GM23338 (cell line): ENCODE results near the gene MOB3B. TPM values are rescaled to one million over a fixed set of nuclear protein-coding genes. Genes with fewer than 3 reads are reported as not detected.

ENCODE experiments used
- ATAC-seq: fragments of 200-7000 bp; cut with Tn5 transposase; 3 replicates; pipeline ENCODE4 v1.9.1; 2020
- DNase-seq: peaks from one replicate; pipeline ENCODE4 v3.0.0-alpha.2; 2015; ENCODE audit warnings: low spot score
- H2AFZ ChIP-seq: fragments of 200-600 bp; sonication (generic); 2 replicates; pipeline ENCODE4 v1.8.0; 2016; ENCODE audit warnings: antibody characterized with exemption, mild to moderate bottlenecking, moderate library complexity
- H3F3A ChIP-seq: fragments of 200-600 bp; sonication (generic); replicated peaks from 2 replicates; pipeline ENCODE4 v1.8.0; 2017; ENCODE audit warnings: antibody characterized with exemption, mixed run types, low read depth
- H3K27ac ChIP-seq: fragments of 200-600 bp; sonication (generic); 2 replicates; pipeline ENCODE4 v1.6.1; 2016; ENCODE audit warnings: low read depth
- H3K27me3 ChIP-seq: fragments of 200-600 bp; sonication (generic); 2 replicates; pipeline ENCODE4 v1.8.0; 2016; ENCODE audit warnings: mild to moderate bottlenecking, mixed run types, moderate library complexity; ENCODE audit not compliant: insufficient read depth
- H3K36me3 ChIP-seq: fragments of 200-600 bp; sonication (generic); 2 replicates; pipeline ENCODE4 v1.8.0; 2016; ENCODE audit warnings: mild to moderate bottlenecking; ENCODE audit not compliant: insufficient read depth
- H3K4me1 ChIP-seq: fragments of 200-600 bp; sonication (generic); 2 replicates; pipeline ENCODE4 v1.8.0; 2016; ENCODE audit warnings: mild to moderate bottlenecking, moderate library complexity; ENCODE audit not compliant: insufficient read depth
- H3K4me2 ChIP-seq: fragments of 200-600 bp; sonication (generic); 2 replicates; pipeline ENCODE4 v1.7.1; 2017; ENCODE audit warnings: mixed run types
- H3K4me3 ChIP-seq: fragments of 200-600 bp; sonication (generic); 2 replicates; pipeline ENCODE4 v1.6.1; 2016; ENCODE audit warnings: mixed run types
- H3K79me2 ChIP-seq: fragments of 200-600 bp; sonication (generic); replicated peaks from 2 replicates; pipeline ENCODE4 v1.8.0; 2017; ENCODE audit warnings: mild to moderate bottlenecking; ENCODE audit not compliant: insufficient read depth
- H3K9me2 ChIP-seq: fragments of 200-600 bp; sonication (generic); 2 replicates; pipeline ENCODE4 v1.8.0; 2017; ENCODE audit not compliant: insufficient read depth
- H4K20me1 ChIP-seq: fragments of 200-600 bp; sonication (generic); replicated peaks from 2 replicates; pipeline ENCODE4 v1.8.0; 2017; ENCODE audit warnings: mild to moderate bottlenecking; ENCODE audit not compliant: insufficient read depth
- H3K27ac Mint-ChIP-seq: 2 replicates; pipeline ENCODE4 v1.8.0; 2020; ENCODE audit warnings: inconsistent platforms, mild to moderate bottlenecking, moderate library complexity, mixed read lengths
- H3K27me3 Mint-ChIP-seq: 3 replicates; pipeline ENCODE4 v1.8.0; 2022; ENCODE audit warnings: low read depth, mild to moderate bottlenecking, moderate library complexity, mixed read lengths, inconsistent platforms; ENCODE audit not compliant: insufficient read depth, poor library complexity
- H3K36me3 Mint-ChIP-seq: 3 replicates; pipeline ENCODE4 v1.8.0; 2021; ENCODE audit warnings: low read depth, mild to moderate bottlenecking, inconsistent platforms, moderate library complexity, mixed read lengths
- H3K4me1 Mint-ChIP-seq: 3 replicates; pipeline ENCODE4 v1.8.0; 2020; ENCODE audit warnings: mild to moderate bottlenecking, inconsistent platforms, mixed read lengths
- H3K4me3 Mint-ChIP-seq: 3 replicates; pipeline ENCODE4 v1.8.0; 2021; ENCODE audit warnings: moderate library complexity, mild to moderate bottlenecking, inconsistent platforms, mixed read lengths
- H3K9me3 Mint-ChIP-seq: 3 replicates; pipeline ENCODE4 v1.8.0; 2020; ENCODE audit warnings: moderate library complexity, mild to moderate bottlenecking, inconsistent platforms, mixed read lengths
- CREB1 ChIP-seq: fragments of 250-450 bp; sonication (Bioruptor Pico); IDR thresholded peaks from 2 replicates; pipeline ENCODE4 v1.5.0; 2020; ENCODE audit warnings: low read depth, mild to moderate bottlenecking, moderate library complexity
- CTCF ChIP-seq, 2 experiments: fragments of 200-600 bp in 1 of 2; sonication (generic) in 1 of 2; conservative IDR thresholded peaks; 2 replicates each; pipeline versions ENCODE4 v1.5.1 to v1.6.1; 2016 to 2017; ENCODE audit warnings: antibody characterized with exemption in 2 of 2, low read depth in 2 of 2, mild to moderate bottlenecking in 2 of 2, moderate library complexity in 1 of 2
- EZH2 ChIP-seq: fragments of 200-600 bp; sonication (generic); IDR thresholded peaks from one replicate; pipeline ENCODE4 v1.8.0; 2017; ENCODE audit warnings: antibody characterized with exemption, mild to moderate bottlenecking, low read depth; ENCODE audit not compliant: unreplicated experiment
- EZH2phosphoT487 ChIP-seq: fragments of 200-600 bp; sonication (generic); IDR thresholded peaks from one replicate; pipeline ENCODE4 v1.8.1; 2018; ENCODE audit warnings: antibody characterized with exemption; ENCODE audit not compliant: unreplicated experiment
- JUNB ChIP-seq: IDR thresholded peaks from one replicate; pipeline ENCODE4 v1.6.1; 2016; ENCODE audit warnings: antibody characterized with exemption; ENCODE audit not compliant: unreplicated experiment
- NANOG ChIP-seq: IDR thresholded peaks from 2 replicates; pipeline ENCODE4 v1.6.1; 2016; ENCODE audit warnings: antibody characterized with exemption, borderline replicate concordance
- POLR2AphosphoS5 ChIP-seq: IDR thresholded peaks from 2 replicates; pipeline ENCODE4 v1.6.1; 2016; ENCODE audit warnings: antibody characterized with exemption, low read depth
- STAT1 ChIP-seq: IDR thresholded peaks from one replicate; pipeline ENCODE4 v1.6.1; 2016; ENCODE audit warnings: antibody characterized with exemption; ENCODE audit not compliant: unreplicated experiment
- ZNF114 ChIP-seq: fragments of 250-450 bp; sonication (Bioruptor Pico); IDR thresholded peaks from 2 replicates; pipeline ENCODE4 v1.5.0; 2020; ENCODE audit warnings: mild to moderate bottlenecking, moderate library complexity
- ZNF331 ChIP-seq: fragments of 250-450 bp; sonication (Bioruptor Pico); IDR thresholded peaks from 2 replicates; pipeline ENCODE4 v1.5.0; 2020; ENCODE audit warnings: low read depth, mild to moderate bottlenecking, moderate library complexity
- ZNF462 ChIP-seq: fragments of 250-450 bp; sonication (Bioruptor Pico); IDR thresholded peaks from 2 replicates; pipeline ENCODE4 v1.5.0; 2020; ENCODE audit warnings: mild to moderate bottlenecking, moderate library complexity
- polyA plus RNA-seq: library from polyadenylated mRNA; unstranded; fragments of >200 nt; fragmentation: Nextera tagmentation; extraction: Ambion mirVana; gene quantifications from 2 replicates; pipeline ENCODE4 v1.2.1, GENCODE V29; 2016
- total RNA-seq: library from RNA; depleted of rRNA; stranded (reverse); fragments of >200 nt; shearing (Covaris generic); gene quantifications from 2 replicates; pipeline ENCODE4 v1.2.3, GENCODE V29; 2014
- TF ChIP-seq, protein P1 (sequence below): IDR thresholded peaks from one replicate; pipeline ENCODE4 v1.6.1; 2018; ENCODE audit warnings: antibody characterized with exemption; ENCODE audit not compliant: unreplicated experiment
- TF ChIP-seq, protein P2 (sequence below): IDR thresholded peaks from 2 replicates; pipeline ENCODE4 v1.6.1; 2016; ENCODE audit warnings: antibody characterized with exemption

MOB3B gene
- total and polyA plus RNA-seq, 2 experiments from 2014 or later = 7.6 to 12.1 TPM

- Mint-ChIP-seq H3K36me3 (0 out of 3 replicates have a peak, but pooled peaks cover 6% of the 10 kb centered on the region), H3K4me1 (peaks cover 73% of the 10 kb centered on the region), H3K4me3 (peak overlapping the region; percentile 24; the same call in 1 of the 3 replicates), H3K27me3 (peaks cover 14% of the 10 kb centered on the region), H3K9me3 (no peaks in the 10 kb centered on the region), H3K27ac (peak overlapping the region; percentile 85)
- no peaks in the 10 kb centered on the region for H3K79me2 ChIP-seq
- H2AFZ ChIP-seq = no peak overlapping the region
- TF ChIP-seq, protein P1, sequence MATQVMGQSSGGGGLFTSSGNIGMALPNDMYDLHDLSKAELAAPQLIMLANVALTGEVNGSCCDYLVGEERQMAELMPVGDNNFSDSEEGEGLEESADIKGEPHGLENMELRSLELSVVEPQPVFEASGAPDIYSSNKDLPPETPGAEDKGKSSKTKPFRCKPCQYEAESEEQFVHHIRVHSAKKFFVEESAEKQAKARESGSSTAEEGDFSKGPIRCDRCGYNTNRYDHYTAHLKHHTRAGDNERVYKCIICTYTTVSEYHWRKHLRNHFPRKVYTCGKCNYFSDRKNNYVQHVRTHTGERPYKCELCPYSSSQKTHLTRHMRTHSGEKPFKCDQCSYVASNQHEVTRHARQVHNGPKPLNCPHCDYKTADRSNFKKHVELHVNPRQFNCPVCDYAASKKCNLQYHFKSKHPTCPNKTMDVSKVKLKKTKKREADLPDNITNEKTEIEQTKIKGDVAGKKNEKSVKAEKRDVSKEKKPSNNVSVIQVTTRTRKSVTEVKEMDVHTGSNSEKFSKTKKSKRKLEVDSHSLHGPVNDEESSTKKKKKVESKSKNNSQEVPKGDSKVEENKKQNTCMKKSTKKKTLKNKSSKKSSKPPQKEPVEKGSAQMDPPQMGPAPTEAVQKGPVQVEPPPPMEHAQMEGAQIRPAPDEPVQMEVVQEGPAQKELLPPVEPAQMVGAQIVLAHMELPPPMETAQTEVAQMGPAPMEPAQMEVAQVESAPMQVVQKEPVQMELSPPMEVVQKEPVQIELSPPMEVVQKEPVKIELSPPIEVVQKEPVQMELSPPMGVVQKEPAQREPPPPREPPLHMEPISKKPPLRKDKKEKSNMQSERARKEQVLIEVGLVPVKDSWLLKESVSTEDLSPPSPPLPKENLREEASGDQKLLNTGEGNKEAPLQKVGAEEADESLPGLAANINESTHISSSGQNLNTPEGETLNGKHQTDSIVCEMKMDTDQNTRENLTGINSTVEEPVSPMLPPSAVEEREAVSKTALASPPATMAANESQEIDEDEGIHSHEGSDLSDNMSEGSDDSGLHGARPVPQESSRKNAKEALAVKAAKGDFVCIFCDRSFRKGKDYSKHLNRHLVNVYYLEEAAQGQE = no peak
- no peak for TF ChIP-seq JUNB
- no peak for TF ChIP-seq ZNF331 (CRISPR knock-in tag)
- TF ChIP-seq STAT1 = no peak
- TF ChIP-seq CTCF (conservative IDR thresholded peaks at IDR 0.05; ENCODE audit: low read depth in 2 of 2) = no peak
- TF ChIP-seq POLR2AphosphoS5 = no peak
- TF ChIP-seq EZH2phosphoT487 = no peak
- TF ChIP-seq ZNF462 (CRISPR knock-in tag) = peak; percentile 74; the same call in 1 of the 2 replicates
- no peak for TF ChIP-seq CREB1 (CRISPR knock-in tag)
- peak; percentile 70; the same call in 1 of the 2 replicates for TF ChIP-seq NANOG
- no peak for TF ChIP-seq ZNF114 (CRISPR knock-in tag)
- TF ChIP-seq, protein P2, sequence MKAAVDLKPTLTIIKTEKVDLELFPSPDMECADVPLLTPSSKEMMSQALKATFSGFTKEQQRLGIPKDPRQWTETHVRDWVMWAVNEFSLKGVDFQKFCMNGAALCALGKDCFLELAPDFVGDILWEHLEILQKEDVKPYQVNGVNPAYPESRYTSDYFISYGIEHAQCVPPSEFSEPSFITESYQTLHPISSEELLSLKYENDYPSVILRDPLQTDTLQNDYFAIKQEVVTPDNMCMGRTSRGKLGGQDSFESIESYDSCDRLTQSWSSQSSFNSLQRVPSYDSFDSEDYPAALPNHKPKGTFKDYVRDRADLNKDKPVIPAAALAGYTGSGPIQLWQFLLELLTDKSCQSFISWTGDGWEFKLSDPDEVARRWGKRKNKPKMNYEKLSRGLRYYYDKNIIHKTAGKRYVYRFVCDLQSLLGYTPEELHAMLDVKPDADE = no peak
- no peak for TF ChIP-seq EZH2
- no peaks in the 10 kb centered on the region for H3K27me3 ChIP-seq
- H3F3A ChIP-seq = no peaks in the 10 kb centered on the region
- peak overlapping the region; percentile 78 for H3K27ac ChIP-seq
- no peaks in the 10 kb centered on the region for H3K36me3 ChIP-seq
- ATAC-seq (no peak), DNase-seq (peak; percentile 28)
- H3K4me2 ChIP-seq = peak overlapping the region; percentile 61
- H3K4me1 ChIP-seq = peaks cover 69% of the 10 kb centered on the region
- peaks cover 8% of the 10 kb centered on the region for H3K9me2 ChIP-seq
- H4K20me1 ChIP-seq = no peaks in the 10 kb centered on the region
- H3K4me3 ChIP-seq = peak overlapping the region; percentile 39
Measured at GRCh38 chr9:27369591-27369990, 160.0 kb downstream of the MOB3B start.
